ACC112 (cell line): ENCODE measurements around the gene PEX7.
"Not testable (repeated sequence)": the region's sequence is repeated elsewhere in the genome, so short reads cannot be mapped to it uniquely, and the experiment has no call there.

Experiments
- H2AFZ ChIP-seq: fragments of 200-600 bp; sonication (generic); one replicate; pipeline ENCODE4 v1.6.0; 2017; ENCODE audit warnings: antibody characterized with exemption, low read length; ENCODE audit not compliant: unreplicated experiment
- H3K27ac ChIP-seq: fragments of 200-600 bp; sonication (generic); 2 replicates; pipeline ENCODE4 v1.5.1; 2014; ENCODE audit warnings: low read depth, mild to moderate bottlenecking, antibody characterized with exemption, low read length, moderate library complexity
- H3K27me3 ChIP-seq: fragments of 200-600 bp; sonication (generic); 2 replicates; pipeline ENCODE4 v1.6.1; 2014; ENCODE audit warnings: mild to moderate bottlenecking, antibody characterized with exemption, low read length, moderate library complexity, mixed read lengths; ENCODE audit not compliant: insufficient read depth
- H3K36me3 ChIP-seq: fragments of 200-600 bp; sonication (generic); 2 replicates; pipeline ENCODE4 v1.6.1; 2016; ENCODE audit warnings: mild to moderate bottlenecking, antibody characterized with exemption, low read length, moderate library complexity, mixed read lengths; ENCODE audit not compliant: insufficient read depth
- H3K4me1 ChIP-seq: fragments of 200-600 bp; sonication (generic); one replicate; pipeline ENCODE4 v1.6.1; 2016; ENCODE audit warnings: low read length, mixed read lengths; ENCODE audit not compliant: insufficient read depth, unreplicated experiment, control insufficient read depth
- H3K4me3 ChIP-seq: fragments of 200-600 bp; sonication (generic); 2 replicates; pipeline ENCODE4 v1.5.1; 2014; ENCODE audit warnings: mild to moderate bottlenecking, low read depth, low read length
- H3K79me2 ChIP-seq: fragments of 200-600 bp; sonication (generic); one replicate; pipeline ENCODE4 v1.6.0; 2016; ENCODE audit warnings: low read length; ENCODE audit not compliant: control insufficient read depth, unreplicated experiment, insufficient read depth

The PEX7 gene

GRCh38 chr6:136950436-136951126 lies 128.2 kb downstream of the PEX7 start:
- H3K4me1 ChIP-seq = no peaks in the 10 kb centered on the region
- no peak overlapping the region for H3K4me3 ChIP-seq
- H3K79me2 ChIP-seq = no peaks in the 10 kb centered on the region
- peaks cover 31% of the 10 kb centered on the region for H3K27me3 ChIP-seq
- no peak overlapping the region for H3K27ac ChIP-seq
- H2AFZ ChIP-seq = no peak overlapping the region
- no peaks in the 10 kb centered on the region for H3K36me3 ChIP-seq

GRCh38 chr6:136952714-136953260 lies 130.4 kb downstream of the PEX7 start:
- Histone ChIP-seq H3K27me3 (peaks cover 10% of the 10 kb centered on the region), H3K4me1 (no peaks in the 10 kb centered on the region), H2AFZ (no peak overlapping the region), H3K79me2 (no peaks in the 10 kb centered on the region), H3K4me3 (no peak overlapping the region), H3K27ac (no peak overlapping the region), H3K36me3 (no peaks in the 10 kb centered on the region)

GRCh38 chr6:136955123-136955522 lies 132.7 kb downstream of the PEX7 start:
- H3K79me2 ChIP-seq = no peaks in the 10 kb centered on the region
- H3K27ac ChIP-seq = no peak overlapping the region

GRCh38 chr6:136956590-136957544 lies 134.5 kb downstream of the PEX7 start:
- no peak overlapping the region for H3K4me3 ChIP-seq
- H3K79me2 ChIP-seq = no peaks in the 10 kb centered on the region
- H2AFZ ChIP-seq = no peak overlapping the region
- H3K36me3 ChIP-seq = no peaks in the 10 kb centered on the region
- H3K27me3 ChIP-seq = peaks cover 11% of the 10 kb centered on the region
- no peak overlapping the region for H3K27ac ChIP-seq
- no peaks in the 10 kb centered on the region for H3K4me1 ChIP-seq

More at GRCh38 chr6:136955123-136955522, 132.7 kb downstream of the PEX7 start:
- peaks cover 11% of the 10 kb centered on the region for H3K27me3 ChIP-seq
- H3K4me3 ChIP-seq = no peak overlapping the region
- H3K4me1 ChIP-seq = no peaks in the 10 kb centered on the region
- no peaks in the 10 kb centered on the region for H3K36me3 ChIP-seq
- H2AFZ ChIP-seq = no peak overlapping the region

GRCh38 chr6:136958168-136958567 lies 135.8 kb downstream of the PEX7 start:
- H3K27ac ChIP-seq = no peak overlapping the region

GRCh38 chr6:136959471-136959891 lies 137.1 kb downstream of the PEX7 start:
- Histone ChIP-seq H3K79me2 (no peaks in the 10 kb centered on the region), H3K36me3 (no peaks in the 10 kb centered on the region), H3K4me1 (no peaks in the 10 kb centered on the region), H3K4me3 (no peak overlapping the region), H3K27ac (no peak overlapping the region), H3K27me3 (peaks cover 11% of the 10 kb centered on the region), H2AFZ (no peak overlapping the region)

More at GRCh38 chr6:136958168-136958567, 135.8 kb downstream of the PEX7 start:
- H2AFZ ChIP-seq = no peak overlapping the region
- peaks cover 11% of the 10 kb centered on the region for H3K27me3 ChIP-seq
- no peaks in the 10 kb centered on the region for H3K4me1 ChIP-seq
- no peak overlapping the region for H3K4me3 ChIP-seq
- no peaks in the 10 kb centered on the region for H3K36me3 ChIP-seq
- H3K79me2 ChIP-seq = no peaks in the 10 kb centered on the region

GRCh38 chr6:136959935-136960334 lies 137.5 kb downstream of the PEX7 start:
- H2AFZ ChIP-seq, H3K27ac ChIP-seq, H3K36me3 ChIP-seq, H3K79me2 ChIP-seq, H3K4me3 ChIP-seq, H3K27me3 ChIP-seq, H3K4me1 ChIP-seq: not testable (repeated sequence)

GRCh38 chr6:136960781-136961180 lies 138.4 kb downstream of the PEX7 start:
- H3K27me3 ChIP-seq = peaks cover 5% of the 10 kb centered on the region; the same call in 1 of the 2 replicates
- no peak overlapping the region for H2AFZ ChIP-seq
- no peak overlapping the region for H3K27ac ChIP-seq
- no peaks in the 10 kb centered on the region for H3K36me3 ChIP-seq
- no peak overlapping the region for H3K4me3 ChIP-seq
- H3K4me1 ChIP-seq = no peaks in the 10 kb centered on the region
- H3K79me2 ChIP-seq = no peaks in the 10 kb centered on the region

- Histone ChIP-seq H3K4me3 (no peak overlapping the region), H3K4me1 (no peaks in the 10 kb centered on the region), H3K27me3 (peaks cover 10% of the 10 kb centered on the region; the same call in 1 of the 2 replicates), H2AFZ (no peak overlapping the region), H3K79me2 (no peaks in the 10 kb centered on the region), H3K36me3 (no peaks in the 10 kb centered on the region), H3K27ac (no peak overlapping the region)
Measured at GRCh38 chr6:136961848-136962247, 139.5 kb downstream of the PEX7 start.

GRCh38 chr6:136962661-136963060 lies 140.3 kb downstream of the PEX7 start:
- H2AFZ ChIP-seq = no peak overlapping the region
- no peak overlapping the region for H3K4me3 ChIP-seq
- peaks cover 18% of the 10 kb centered on the region; the same call in 1 of the 2 replicates for H3K27me3 ChIP-seq
- H3K79me2 ChIP-seq = no peaks in the 10 kb centered on the region
- no peak overlapping the region for H3K27ac ChIP-seq
- H3K36me3 ChIP-seq = no peaks in the 10 kb centered on the region
- no peaks in the 10 kb centered on the region for H3K4me1 ChIP-seq
